ENCODE results near the gene ARPC1A.

DNA sequence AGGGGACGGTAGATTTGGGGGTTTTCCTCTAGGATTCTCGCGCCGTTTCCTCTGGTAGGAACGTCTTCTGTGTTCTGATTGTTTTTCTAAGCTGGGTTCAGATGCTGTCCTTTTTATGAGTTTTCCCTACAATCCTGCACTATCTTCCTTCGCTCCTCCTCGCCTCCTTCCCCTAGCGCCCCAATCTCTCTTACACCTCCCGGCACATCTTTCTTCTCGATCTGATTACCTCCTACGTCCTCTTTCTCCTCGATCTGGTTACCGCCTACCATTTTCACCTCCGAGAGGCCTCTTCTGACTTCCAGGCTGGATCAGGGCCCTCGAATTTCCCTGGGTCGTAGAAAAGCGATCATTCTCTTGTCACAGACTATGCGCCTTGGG, 83.5 kb downstream of the ARPC1A start:
- TF ChIP-seq, protein P1, sequence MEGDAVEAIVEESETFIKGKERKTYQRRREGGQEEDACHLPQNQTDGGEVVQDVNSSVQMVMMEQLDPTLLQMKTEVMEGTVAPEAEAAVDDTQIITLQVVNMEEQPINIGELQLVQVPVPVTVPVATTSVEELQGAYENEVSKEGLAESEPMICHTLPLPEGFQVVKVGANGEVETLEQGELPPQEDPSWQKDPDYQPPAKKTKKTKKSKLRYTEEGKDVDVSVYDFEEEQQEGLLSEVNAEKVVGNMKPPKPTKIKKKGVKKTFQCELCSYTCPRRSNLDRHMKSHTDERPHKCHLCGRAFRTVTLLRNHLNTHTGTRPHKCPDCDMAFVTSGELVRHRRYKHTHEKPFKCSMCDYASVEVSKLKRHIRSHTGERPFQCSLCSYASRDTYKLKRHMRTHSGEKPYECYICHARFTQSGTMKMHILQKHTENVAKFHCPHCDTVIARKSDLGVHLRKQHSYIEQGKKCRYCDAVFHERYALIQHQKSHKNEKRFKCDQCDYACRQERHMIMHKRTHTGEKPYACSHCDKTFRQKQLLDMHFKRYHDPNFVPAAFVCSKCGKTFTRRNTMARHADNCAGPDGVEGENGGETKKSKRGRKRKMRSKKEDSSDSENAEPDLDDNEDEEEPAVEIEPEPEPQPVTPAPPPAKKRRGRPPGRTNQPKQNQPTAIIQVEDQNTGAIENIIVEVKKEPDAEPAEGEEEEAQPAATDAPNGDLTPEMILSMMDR (conservative IDR thresholded peaks at IDR 0.05 in 1 of 2, IDR thresholded peaks at IDR 0.05 in 1 of 2; ENCODE audit: low read depth in 1 of 2, low read length in 2 of 2): no peak
- TF ChIP-seq EZH2 (IDR thresholded peaks at IDR 0.05; ENCODE audit: low read length, missing control alignments): no peak

Data from fibroblast of lung (primary cell).